Smooth muscle cell (in vitro differentiated cells): ENCODE measurements around the gene CTIF. TPM values are rescaled to one million over a fixed set of nuclear protein-coding genes. Genes with fewer than 3 reads are reported as not detected.

Experiments
- DNase-seq: peaks from one replicate; lab custom pipeline; 2025; ENCODE audit not compliant: unreplicated experiment; lab: John Stamatoyannopoulos, UW
- H2AFZ ChIP-seq: fragments of 200-600 bp; sonication (generic); 2 replicates; pipeline ENCODE4 v1.6.0; 2016; ENCODE audit warnings: antibody characterized with exemption, low read depth, mild to moderate bottlenecking
- H3F3A ChIP-seq: fragments of 200-600 bp; sonication (generic); 2 replicates; pipeline ENCODE4 v1.6.0; 2017; ENCODE audit warnings: antibody characterized with exemption, low read depth
- H3K27ac ChIP-seq: fragments of 200-600 bp; sonication (generic); 2 replicates; pipeline ENCODE4 v1.5.1; 2016; ENCODE audit warnings: low read depth, mild to moderate bottlenecking
- H3K27me3 ChIP-seq: fragments of 200-600 bp; sonication (generic); 2 replicates; pipeline ENCODE4 v1.6.1; 2016; ENCODE audit warnings: low read depth, mild to moderate bottlenecking
- H3K36me3 ChIP-seq: fragments of 200-600 bp; sonication (generic); 2 replicates; pipeline ENCODE4 v1.5.1; 2016; ENCODE audit warnings: low read depth
- H3K4me1 ChIP-seq: fragments of 200-600 bp; sonication (generic); 2 replicates; pipeline ENCODE4 v1.5.1; 2016; ENCODE audit warnings: low read depth
- H3K4me2 ChIP-seq: fragments of 200-600 bp; sonication (generic); 2 replicates; pipeline ENCODE4 v1.6.0; 2016; ENCODE audit warnings: mild to moderate bottlenecking
- H3K4me3 ChIP-seq: fragments of 200-600 bp; sonication (generic); 2 replicates; pipeline ENCODE4 v1.5.1; 2016; ENCODE audit warnings: mild to moderate bottlenecking
- H3K79me2 ChIP-seq: fragments of 200-600 bp; sonication (generic); 2 replicates; pipeline ENCODE4 v1.6.0; 2016; ENCODE audit warnings: low read depth, mild to moderate bottlenecking
- H3K9ac ChIP-seq: fragments of 200-600 bp; sonication (generic); 2 replicates; pipeline ENCODE4 v1.6.0; 2016; ENCODE audit warnings: low read depth
- H3K9me3 ChIP-seq: fragments of 200-600 bp; sonication (generic); replicated peaks from 2 replicates; pipeline ENCODE4 v1.5.1; 2016; ENCODE audit warnings: low read depth
- H4K20me1 ChIP-seq: fragments of 200-600 bp; sonication (generic); 2 replicates; pipeline ENCODE4 v1.6.0; 2016; ENCODE audit warnings: low read depth
- WGBS: methylation state at CpG from one replicate; pipeline ENCODE4 v1.1.7; 2016; ENCODE audit warnings: low lambda C conversion rate; 5-methylcytosine and 5-hydroxymethylcytosine counted together
- polyA plus RNA-seq: library from polyadenylated mRNA; unstranded; fragments of >200 nt; fragmentation: Nextera tagmentation; extraction: Ambion mirVana; gene quantifications from 2 replicates; pipeline ENCODE4 v1.2.1, GENCODE V29; 2016
- total RNA-seq: library from RNA; depleted of rRNA; stranded (reverse); fragments of >200 nt; gene quantifications from 2 replicates; pipeline ENCODE4 v1.2.3, GENCODE V29; 2014
- TF ChIP-seq, protein P1 (sequence below): fragments of 200-600 bp; sonication (generic); IDR thresholded peaks from 2 replicates; pipeline ENCODE4 v1.5.1; 2017; ENCODE audit warnings: borderline replicate concordance, mild to moderate bottlenecking, antibody characterized with exemption; ENCODE audit not compliant: insufficient read depth, poor library complexity, severe bottlenecking

CTIF gene
- total and polyA plus RNA-seq, 2 experiments from 2014 or later = 22.2 to 25.3 TPM

DNA sequence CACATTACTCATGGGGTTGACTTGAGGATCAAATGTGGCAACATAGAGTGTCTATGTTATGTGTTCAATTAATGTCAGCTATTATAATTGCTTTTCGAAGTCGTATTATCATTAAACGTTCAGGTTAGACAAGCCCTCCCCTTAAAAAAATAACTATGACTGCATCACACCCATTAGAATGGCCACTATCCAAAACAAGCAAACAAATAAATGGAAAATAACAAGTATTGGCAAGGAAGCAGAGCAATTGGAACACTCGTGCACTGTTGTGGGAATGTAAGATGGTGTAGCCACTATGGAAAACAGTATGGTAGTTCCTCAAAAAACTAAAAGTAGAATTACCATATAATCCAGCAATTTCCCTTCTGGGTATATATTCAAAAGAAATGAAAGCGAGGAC is 10.0 kb upstream of the CTIF start:
- TF ChIP-seq, protein P1, sequence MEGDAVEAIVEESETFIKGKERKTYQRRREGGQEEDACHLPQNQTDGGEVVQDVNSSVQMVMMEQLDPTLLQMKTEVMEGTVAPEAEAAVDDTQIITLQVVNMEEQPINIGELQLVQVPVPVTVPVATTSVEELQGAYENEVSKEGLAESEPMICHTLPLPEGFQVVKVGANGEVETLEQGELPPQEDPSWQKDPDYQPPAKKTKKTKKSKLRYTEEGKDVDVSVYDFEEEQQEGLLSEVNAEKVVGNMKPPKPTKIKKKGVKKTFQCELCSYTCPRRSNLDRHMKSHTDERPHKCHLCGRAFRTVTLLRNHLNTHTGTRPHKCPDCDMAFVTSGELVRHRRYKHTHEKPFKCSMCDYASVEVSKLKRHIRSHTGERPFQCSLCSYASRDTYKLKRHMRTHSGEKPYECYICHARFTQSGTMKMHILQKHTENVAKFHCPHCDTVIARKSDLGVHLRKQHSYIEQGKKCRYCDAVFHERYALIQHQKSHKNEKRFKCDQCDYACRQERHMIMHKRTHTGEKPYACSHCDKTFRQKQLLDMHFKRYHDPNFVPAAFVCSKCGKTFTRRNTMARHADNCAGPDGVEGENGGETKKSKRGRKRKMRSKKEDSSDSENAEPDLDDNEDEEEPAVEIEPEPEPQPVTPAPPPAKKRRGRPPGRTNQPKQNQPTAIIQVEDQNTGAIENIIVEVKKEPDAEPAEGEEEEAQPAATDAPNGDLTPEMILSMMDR = no peak
- no peaks in the 10 kb centered on the region for H4K20me1 ChIP-seq
- H3K4me1 ChIP-seq = no peaks in the 10 kb centered on the region
- no peak for DNase-seq
- H3K36me3 ChIP-seq = no peaks in the 10 kb centered on the region
- no peak overlapping the region for H3K27ac ChIP-seq
- no peaks in the 10 kb centered on the region for H3K9me3 ChIP-seq
- no peak overlapping the region for H3K4me2 ChIP-seq
- H3K79me2 ChIP-seq = no peaks in the 10 kb centered on the region
- H3K27me3 ChIP-seq = no peaks in the 10 kb centered on the region
- H3K4me3 ChIP-seq = no peak overlapping the region
- H3K9ac ChIP-seq = no peak overlapping the region
- no peak overlapping the region for H2AFZ ChIP-seq
- peaks cover 4% of the 10 kb centered on the region for H3F3A ChIP-seq
- 95% methylated on average over 5 of the region's 5 CpGs for WGBS

- Histone ChIP-seq H4K20me1 (no peaks in the 10 kb centered on the region), H2AFZ (no peak overlapping the region), H3K4me1 (no peaks in the 10 kb centered on the region), H3K4me2 (no peak overlapping the region), H3K27ac (peak overlapping the region; percentile 70), H3K27me3 (no peaks in the 10 kb centered on the region), H3F3A (peaks cover 4% of the 10 kb centered on the region), H3K9ac (no peak overlapping the region), H3K36me3 (no peaks in the 10 kb centered on the region), H3K9me3 (no peaks in the 10 kb centered on the region), H3K79me2 (no peaks in the 10 kb centered on the region), H3K4me3 (no peak overlapping the region)
- TF ChIP-seq, protein P1 = no peak
- DNase-seq = no peak
- 20% methylated on average over 2 of the region's 2 CpGs for WGBS
Measured at GRCh38 chr18:48529796-48530195, 9.0 kb upstream of the CTIF start.

DNA sequence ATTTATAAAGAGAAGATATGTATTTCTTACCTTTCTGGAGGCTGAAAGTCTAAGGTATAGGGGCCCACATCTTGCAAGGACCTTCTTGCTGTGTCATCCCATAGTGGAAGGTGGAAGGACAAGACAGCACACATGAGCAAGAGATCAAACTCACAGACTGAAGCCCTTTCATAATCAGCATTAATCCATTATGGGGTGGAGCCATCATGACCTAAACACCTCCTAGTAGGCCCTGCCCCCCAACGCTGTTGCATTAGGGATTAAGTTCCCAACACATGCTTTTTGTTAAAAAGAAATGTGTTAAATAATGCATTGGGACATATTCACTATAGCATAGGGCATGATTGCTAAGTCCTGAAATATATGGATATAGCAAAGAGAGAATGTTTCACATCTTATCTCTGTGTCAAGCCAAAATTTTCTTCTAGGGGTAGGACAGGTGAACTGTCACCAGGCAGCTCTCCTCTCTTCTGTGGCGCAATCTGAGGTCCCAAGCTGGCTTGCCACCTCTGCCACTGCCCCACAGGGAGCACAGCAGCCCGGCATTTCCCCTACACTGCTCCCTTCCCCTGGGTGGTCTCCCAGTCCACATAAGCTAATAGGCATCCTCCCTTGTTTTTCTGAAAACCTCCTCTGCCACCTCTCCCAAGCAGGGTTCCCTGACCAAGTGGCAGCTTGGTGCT is 8.3 kb upstream of the CTIF start:
- WGBS = 81% methylated on average over 3 of the region's 3 CpGs

More for the DNA sequence above, 8.3 kb upstream of the CTIF start:
- Histone ChIP-seq H3K36me3 (no peaks in the 10 kb centered on the region), H3K4me1 (no peaks in the 10 kb centered on the region), H3K27me3 (no peaks in the 10 kb centered on the region), H3K4me3 (no peak overlapping the region), H3F3A (peaks cover 4% of the 10 kb centered on the region), H3K9ac (no peak overlapping the region), H3K79me2 (no peaks in the 10 kb centered on the region), H4K20me1 (no peaks in the 10 kb centered on the region), H3K27ac (peak overlapping the region; percentile 70), H2AFZ (no peak overlapping the region), H3K4me2 (peak overlapping the region; percentile 30), H3K9me3 (no peaks in the 10 kb centered on the region)
- TF ChIP-seq, protein P1 = no peak
- DNase-seq = no peak
